Trophoblast cell (in vitro differentiated cells and primary cell): Measurements from ENCODE around the gene NCOA7.

Source experiments
- DNase-seq, 2 donors: peaks; one replicate each; pipeline ENCODE4 v3.0.0-alpha.2; 2016
- H2AFZ ChIP-seq: 2 replicates; pipeline ENCODE4 v1.6.1; 2013; ENCODE audit warnings: low read length, moderate library complexity, mild to moderate bottlenecking; ENCODE audit not compliant: insufficient read depth, poor library complexity
- H2AK5ac ChIP-seq: 2 replicates; pipeline ENCODE4 v1.6.1; 2013; ENCODE audit warnings: mild to moderate bottlenecking, low read length
- H2BK120ac ChIP-seq: 2 replicates; pipeline ENCODE4 v1.6.1; 2013; ENCODE audit warnings: low read length, mild to moderate bottlenecking, moderate library complexity; ENCODE audit not compliant: insufficient read depth, poor library complexity
- H2BK12ac ChIP-seq: 2 replicates; pipeline ENCODE4 v1.6.1; 2013; ENCODE audit warnings: mild to moderate bottlenecking, low read length, moderate library complexity
- H2BK5ac ChIP-seq: 2 replicates; pipeline ENCODE4 v1.6.1; 2013; ENCODE audit warnings: low read length, low read depth, moderate library complexity, mild to moderate bottlenecking; ENCODE audit not compliant: poor library complexity
- H3K14ac ChIP-seq: 2 replicates; pipeline ENCODE4 v1.6.1; 2013; ENCODE audit warnings: mild to moderate bottlenecking, low read length
- H3K18ac ChIP-seq: 2 replicates; pipeline ENCODE4 v1.6.1; 2013; ENCODE audit warnings: mild to moderate bottlenecking, low read length
- H3K23ac ChIP-seq: 2 replicates; pipeline ENCODE4 v1.6.1; 2013; ENCODE audit warnings: low read length
- H3K27ac ChIP-seq: 2 replicates; pipeline ENCODE4 v1.5.1; 2013; ENCODE audit warnings: low read depth, mild to moderate bottlenecking, inconsistent platforms, low read length, moderate library complexity
- H3K27me3 ChIP-seq: 2 replicates; pipeline ENCODE4 v1.6.1; 2013; ENCODE audit warnings: inconsistent platforms, mild to moderate bottlenecking, low read length, moderate library complexity; ENCODE audit not compliant: insufficient read depth
- H3K36me3 ChIP-seq, 2 experiments: 1 replicate in 1 of 2; 2 replicates in 1 of 2; pipeline ENCODE4 v1.6.1; 2013; ENCODE audit warnings: low read length in 2 of 2, mild to moderate bottlenecking in 2 of 2, moderate library complexity in 1 of 2; ENCODE audit not compliant: insufficient read depth in 2 of 2, control insufficient read depth in 1 of 2
- H3K4ac ChIP-seq: 2 replicates; pipeline ENCODE4 v1.6.1; 2013; ENCODE audit warnings: low read depth, mild to moderate bottlenecking, low read length, moderate library complexity
- H3K4me1 ChIP-seq, 2 experiments: 1 replicate in 1 of 2; 2 replicates in 1 of 2; pipeline ENCODE4 v1.6.1; 2013; ENCODE audit warnings: low read length in 2 of 2, mild to moderate bottlenecking in 2 of 2, moderate library complexity in 1 of 2; ENCODE audit not compliant: insufficient read depth in 2 of 2, control insufficient read depth in 1 of 2
- H3K4me2 ChIP-seq: 2 replicates; pipeline ENCODE4 v1.6.1; 2013; ENCODE audit warnings: inconsistent platforms, mild to moderate bottlenecking, low read length, moderate library complexity
- H3K4me3 ChIP-seq: 2 replicates; pipeline ENCODE4 v1.5.1; 2013; ENCODE audit warnings: mild to moderate bottlenecking, low read depth, low read length, inconsistent platforms
- H3K79me1 ChIP-seq: one replicate; pipeline ENCODE4 v1.6.1; 2013; ENCODE audit warnings: low read length
- H3K79me2 ChIP-seq: 2 replicates; pipeline ENCODE4 v1.6.1; 2013; ENCODE audit warnings: low read length, mild to moderate bottlenecking; ENCODE audit not compliant: control insufficient read depth, insufficient read depth, poor library complexity
- H3K9ac ChIP-seq: 2 replicates; pipeline ENCODE4 v1.6.1; 2013; ENCODE audit warnings: mild to moderate bottlenecking, low read length
- H3K9me3 ChIP-seq: 2 replicates; pipeline ENCODE4 v1.6.1; 2013; ENCODE audit warnings: low read depth, mild to moderate bottlenecking, control low read depth, inconsistent platforms, low read length; ENCODE audit not compliant: insufficient read depth
- H4K12ac ChIP-seq: 2 replicates; pipeline ENCODE4 v1.6.1; 2013; ENCODE audit warnings: low read depth, mild to moderate bottlenecking, low read length, moderate library complexity
- H4K8ac ChIP-seq: 2 replicates; pipeline ENCODE4 v1.6.1; 2013; ENCODE audit warnings: low read depth, mild to moderate bottlenecking, low read length, moderate library complexity
- H4K91ac ChIP-seq: one replicate; pipeline ENCODE4 v1.6.1; 2013; ENCODE audit warnings: low read depth, mild to moderate bottlenecking, low read length, moderate library complexity
- WGBS: extraction: QIAGEN DNeasy Blood & Tissue Kit; methylation state at CpG from one replicate; pipeline ENCODE4 v1.1.7; 2013; ENCODE audit warnings: missing lambda C conversion rate; ENCODE audit not compliant: insufficient read length, insufficient coverage; ENCODE audit errors: extremely low coverage; 5-methylcytosine and 5-hydroxymethylcytosine counted together

NCOA7 gene

DNA sequence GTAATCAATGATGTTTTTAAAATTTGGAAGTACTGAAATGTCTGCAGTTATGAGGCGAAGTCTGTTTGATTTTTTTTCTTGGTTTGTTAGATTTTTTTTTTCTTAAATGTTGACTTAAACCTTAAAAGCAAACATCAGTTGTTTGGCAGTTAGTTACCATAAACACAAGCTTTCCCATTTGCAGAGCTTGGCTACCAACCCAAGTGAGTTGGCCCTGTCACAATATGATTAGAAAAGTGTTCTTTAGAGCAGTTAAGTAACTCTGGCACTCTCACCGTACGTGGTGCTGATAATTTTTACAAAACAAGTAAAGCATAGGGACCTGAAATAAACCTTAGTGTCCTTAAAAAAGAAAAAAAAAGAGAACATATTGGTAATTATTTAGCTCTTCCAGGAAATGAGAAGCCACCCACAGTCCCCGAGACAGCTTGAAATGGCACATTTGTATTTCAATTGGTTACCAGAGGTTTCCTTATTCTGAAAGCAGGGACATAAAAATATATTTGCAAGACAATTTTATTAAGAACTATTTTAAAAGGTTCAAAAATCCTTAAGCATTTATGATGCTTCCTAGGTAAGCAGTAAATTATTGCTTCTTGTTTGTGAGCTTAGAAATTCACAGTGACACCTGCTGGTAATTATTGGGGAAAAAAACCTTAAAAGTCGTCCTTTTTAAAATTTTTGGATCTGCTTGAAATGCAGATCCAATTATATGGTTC is 37.4 kb upstream of the NCOA7 start:
- H4K12ac ChIP-seq = no peak overlapping the region
- no CpG with 5 or more reads among the region's 5 CpGs for WGBS

DNA sequence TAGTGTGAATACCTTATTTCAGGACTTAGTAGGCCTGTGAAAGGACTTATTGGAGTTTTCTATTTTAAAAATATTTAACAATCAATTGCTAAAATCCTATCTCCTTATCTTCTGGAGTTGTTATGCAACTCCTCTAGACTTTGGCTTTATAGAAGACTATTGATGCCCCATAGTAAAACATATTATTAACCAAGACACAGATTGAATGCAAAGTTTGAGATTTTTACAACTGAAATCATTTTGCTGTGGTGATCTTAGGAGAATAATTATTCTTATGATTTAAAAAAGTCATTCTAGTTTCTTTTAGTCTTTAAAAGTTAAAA is 36.9 kb upstream of the NCOA7 start:
- H3K18ac ChIP-seq = no peak overlapping the region
- no peak overlapping the region for H3K14ac ChIP-seq
- no peak overlapping the region for H2BK120ac ChIP-seq
- no peaks in the 10 kb centered on the region for H3K27me3 ChIP-seq
- no peak overlapping the region for H3K4me3 ChIP-seq
- no peak overlapping the region for H2AK5ac ChIP-seq
- no peak overlapping the region for H3K4me2 ChIP-seq
- no peak overlapping the region for H2BK12ac ChIP-seq
- no peak overlapping the region for H3K23ac ChIP-seq
- peaks cover 3% of the 10 kb centered on the region for H3K79me1 ChIP-seq
- peaks cover 7% of the 10 kb centered on the region for H3K79me2 ChIP-seq
- no peak overlapping the region for H4K8ac ChIP-seq
- no peaks in the 10 kb centered on the region for H3K4me1 ChIP-seq
- H3K36me3 ChIP-seq = peaks cover 10 to 14% of the 10 kb centered on the region in 2 experiments
- no peaks in the 10 kb centered on the region for H3K9me3 ChIP-seq
- no peak overlapping the region for H2AFZ ChIP-seq
- H4K91ac ChIP-seq = no peak overlapping the region
- no peak for DNase-seq
- H3K4ac ChIP-seq = no peak overlapping the region
- H2BK5ac ChIP-seq = no peak overlapping the region
- H4K12ac ChIP-seq = no peak overlapping the region
- H3K9ac ChIP-seq = no peak overlapping the region
- H3K27ac ChIP-seq = no peak overlapping the region

More for the DNA sequence above, 37.4 kb upstream of the NCOA7 start:
- H2BK120ac ChIP-seq = no peak overlapping the region
- no peak overlapping the region for H2BK12ac ChIP-seq
- H2AFZ ChIP-seq = no peak overlapping the region
- no peak overlapping the region for H4K8ac ChIP-seq
- peak in 1 of 2 donors; percentile 62 for DNase-seq
- no peak overlapping the region for H3K4me2 ChIP-seq
- H3K79me2 ChIP-seq = peaks cover 7% of the 10 kb centered on the region
- no peaks in the 10 kb centered on the region for H3K27me3 ChIP-seq
- H3K36me3 ChIP-seq = peaks cover 10 to 13% of the 10 kb centered on the region in 2 experiments
- no peak overlapping the region for H2BK5ac ChIP-seq
- H3K4ac ChIP-seq = no peak overlapping the region
- H3K14ac ChIP-seq = no peak overlapping the region
- no peaks in the 10 kb centered on the region for H3K9me3 ChIP-seq
- H3K23ac ChIP-seq = no peak overlapping the region
- H3K27ac ChIP-seq = no peak overlapping the region
- H3K4me1 ChIP-seq = no peaks in the 10 kb centered on the region
- no peak overlapping the region for H4K91ac ChIP-seq
- no peak overlapping the region for H2AK5ac ChIP-seq
- no peak overlapping the region for H3K18ac ChIP-seq
- no peak overlapping the region for H3K9ac ChIP-seq
- peaks cover 8% of the 10 kb centered on the region for H3K79me1 ChIP-seq
- H3K4me3 ChIP-seq = no peak overlapping the region

DNA sequence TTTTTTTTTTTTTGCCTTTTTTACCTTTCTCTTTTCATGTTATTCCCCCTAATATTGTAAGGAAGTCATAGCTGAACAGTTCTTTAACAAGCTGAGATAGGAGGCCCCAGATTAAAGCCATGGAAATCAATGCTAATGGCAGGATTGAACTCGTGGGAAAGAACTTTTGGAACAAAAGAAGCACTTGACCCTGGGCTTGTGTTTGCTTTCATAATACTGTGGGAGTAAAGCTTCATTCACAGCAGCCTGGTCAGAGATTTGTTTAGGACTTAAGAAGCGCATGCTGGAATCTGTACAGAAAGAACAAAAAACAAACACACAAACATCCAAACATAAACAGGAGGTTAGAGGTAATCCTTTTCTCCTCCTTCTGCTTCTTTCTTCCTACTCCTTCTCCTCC is 36.2 kb upstream of the NCOA7 start:
- Histone ChIP-seq H2BK12ac (no peak overlapping the region), H3K4me2 (no peak overlapping the region), H4K91ac (no peak overlapping the region), H2BK120ac (no peak overlapping the region), H2AK5ac (no peak overlapping the region), H3K4me3 (no peak overlapping the region), H3K9ac (no peak overlapping the region), H3K27ac (no peak overlapping the region), H4K12ac (no peak overlapping the region), H3K36me3 (peaks cover 17 to 21% of the 10 kb centered on the region in 2 experiments), H3K23ac (no peak overlapping the region), H3K18ac (no peak overlapping the region), H2BK5ac (no peak overlapping the region), H3K79me2 (peaks cover 4% of the 10 kb centered on the region), H3K9me3 (no peaks in the 10 kb centered on the region), H3K4me1 (no peaks in the 10 kb centered on the region), H3K27me3 (no peaks in the 10 kb centered on the region), H3K4ac (no peak overlapping the region), H2AFZ (no peak overlapping the region), H4K8ac (no peak overlapping the region), H3K79me1 (no peaks in the 10 kb centered on the region), H3K14ac (no peak overlapping the region)
- no peak for DNase-seq
- WGBS = no CpG with 5 or more reads among the region's 2 CpGs

DNA sequence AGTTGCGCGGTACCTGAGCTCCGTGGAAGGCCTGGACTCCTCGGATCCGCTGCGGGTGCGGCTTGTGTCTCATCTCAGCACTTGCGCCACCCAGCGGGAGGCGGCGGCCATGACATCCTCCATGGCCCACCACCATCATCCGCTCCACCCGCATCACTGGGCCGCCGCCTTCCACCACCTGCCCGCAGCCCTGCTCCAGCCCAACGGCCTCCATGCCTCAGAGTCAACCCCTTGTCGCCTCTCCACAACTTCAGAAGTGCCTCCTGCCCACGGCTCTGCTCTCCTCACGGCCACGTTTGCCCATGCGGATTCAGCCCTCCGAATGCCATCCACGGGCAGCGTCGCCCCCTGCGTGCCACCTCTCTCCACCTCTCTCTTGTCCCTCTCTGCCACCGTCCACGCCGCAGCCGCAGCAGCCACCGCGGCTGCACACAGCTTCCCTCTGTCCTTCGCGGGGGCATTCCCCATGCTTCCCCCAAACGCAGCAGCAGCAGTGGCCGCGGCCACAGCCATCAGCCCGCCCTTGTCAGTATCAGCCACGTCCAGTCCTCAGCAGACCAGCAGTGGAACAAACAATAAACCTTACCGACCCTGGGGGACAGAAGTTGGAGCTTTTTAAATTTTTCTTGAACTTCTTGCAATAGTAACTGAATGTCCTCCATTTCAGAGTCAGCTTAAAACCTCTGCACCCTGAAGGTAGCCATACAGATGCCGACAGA is 31.4 kb upstream of the NCOA7 start:
- Histone ChIP-seq H3K4me1 (peaks cover 0 to 2% of the 10 kb centered on the region in 2 experiments), H3K4ac (no peak overlapping the region), H2AFZ (no peak overlapping the region), H3K9ac (no peak overlapping the region), H3K79me1 (no peaks in the 10 kb centered on the region), H2BK120ac (no peak overlapping the region), H4K91ac (no peak overlapping the region), H3K36me3 (peaks cover 17 to 25% of the 10 kb centered on the region in 2 experiments), H3K23ac (no peak overlapping the region), H3K27ac (no peak overlapping the region), H3K18ac (no peak overlapping the region), H3K9me3 (no peaks in the 10 kb centered on the region), H4K12ac (no peak overlapping the region), H3K4me2 (no peak overlapping the region), H3K4me3 (no peak overlapping the region), H2BK5ac (no peak overlapping the region), H3K27me3 (no peaks in the 10 kb centered on the region), H3K79me2 (no peaks in the 10 kb centered on the region), H3K14ac (no peak overlapping the region), H2AK5ac (no peak overlapping the region), H4K8ac (no peak overlapping the region), H2BK12ac (no peak overlapping the region)
- WGBS = no CpG with 5 or more reads among the region's 42 CpGs
- peak; percentile 85 to 90 for DNase-seq
